H1 (cell line): ENCODE data around the gene SIGLEC15. TPM values are rescaled to one million over a fixed set of nuclear protein-coding genes. Genes with fewer than 3 reads are reported as not detected.

ENCODE experiments used
- ATF3 ChIP-seq: IDR thresholded peaks from 2 replicates; pipeline ENCODE4 v1.6.1; 2011; ENCODE audit warnings: low read depth, mild to moderate bottlenecking, low read length; ENCODE audit not compliant: insufficient read depth
- GTF2F1 ChIP-seq: IDR thresholded peaks from 2 replicates; pipeline ENCODE4 v1.6.1; 2012; ENCODE audit warnings: low read depth, low read length, improper control_type of control experiment, borderline replicate concordance
- polyA plus RNA-seq, 7 experiments: library from polyadenylated mRNA; depleted of rRNA in 3 of 7; stranded (reverse) in 5 of 7; unstranded in 2 of 7; fragments of >200 nt in 5 of 7; fragments of 200-250 nt in 2 of 7; gene quantifications; 1 replicate in 5 of 7; 2 replicates in 1 of 7; 4 replicates in 1 of 7; pipeline versions ENCODE4 v1.2.1 to v1.2.3, GENCODE V29; 2011 to 2013; ENCODE audit warnings: missing spikeins in 2 of 7, mixed read lengths in 2 of 7
- total RNA-seq: library from RNA; stranded (reverse); fragmentation: NEBNext Ultra II Directional; extraction: Animal tissue kit (Norgen Biotek cat#: 25700); gene quantifications from 2 replicates; pipeline ENCODE4 v1.2.1, GENCODE V29; 2021

Gene SIGLEC15
- total and polyA plus RNA-seq, 2 of the 8 experiments (the other 6 are each of a cell fraction or from before 2014, with no cell fraction given) = 0.20 to 0.37 TPM

GRCh38 chr18:45825258-45826044, at the start of gene SIGLEC15 (continued):
- TF ChIP-seq ATF3 = no peak
- no peak for TF ChIP-seq GTF2F1
